Measurements from ENCODE around the gene KANK4. TPM values are rescaled to one million over a fixed set of nuclear protein-coding genes. Genes with fewer than 3 reads are reported as not detected.

The KANK4 gene
- total RNA-seq, 2 donors from 2014 or later = 0.46 to 0.70 TPM

DNA sequence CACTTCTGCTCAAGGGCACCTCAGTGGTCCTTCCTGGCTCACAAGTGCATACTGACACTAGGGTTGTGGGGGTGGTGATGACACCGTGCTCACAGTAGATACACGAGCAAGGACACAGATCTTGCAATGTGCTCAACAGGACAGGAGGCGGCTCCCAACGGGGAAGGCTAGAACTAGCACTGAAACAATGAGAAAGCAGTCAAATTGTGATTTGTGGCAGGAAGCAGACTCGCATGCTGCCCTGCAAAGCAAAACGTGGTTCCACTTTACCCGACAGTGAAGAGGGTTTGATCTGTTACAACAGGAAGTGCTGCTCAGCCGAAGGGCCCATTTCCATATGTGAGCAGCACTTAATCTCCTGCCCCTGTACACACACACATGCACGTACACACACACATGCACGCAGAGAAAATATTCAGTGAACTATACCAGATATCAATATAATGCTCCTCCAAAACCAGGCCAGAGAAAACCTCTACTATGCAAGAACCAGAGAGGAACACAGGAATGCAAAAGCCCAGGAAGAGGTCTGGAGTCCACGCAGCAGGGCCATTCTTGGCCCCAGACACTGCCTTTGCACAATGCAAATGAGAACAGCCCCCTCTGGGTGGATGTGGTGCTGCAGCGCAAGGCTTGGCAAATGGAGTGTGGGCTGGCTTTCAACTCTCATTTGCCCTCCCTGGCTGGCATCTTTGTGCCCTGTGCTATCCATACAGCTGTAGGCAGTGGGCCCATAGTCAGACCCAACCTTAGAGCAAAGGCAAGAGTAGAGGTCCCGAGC is 47.1 kb downstream of the KANK4 start:
- H3K4me1 Mint-ChIP-seq = peaks cover 15% of the 10 kb centered on the region
- 83 to 85% methylated on average over 11 to 13 of the region's 13 CpGs for WGBS, 2 experiments (ENCODE audit: insufficient coverage in 1 of 2, insufficient read length in 1 of 2)
- no peak overlapping the region for H3K27ac ChIP-seq (ENCODE audit: low read depth, low read length)

DNA sequence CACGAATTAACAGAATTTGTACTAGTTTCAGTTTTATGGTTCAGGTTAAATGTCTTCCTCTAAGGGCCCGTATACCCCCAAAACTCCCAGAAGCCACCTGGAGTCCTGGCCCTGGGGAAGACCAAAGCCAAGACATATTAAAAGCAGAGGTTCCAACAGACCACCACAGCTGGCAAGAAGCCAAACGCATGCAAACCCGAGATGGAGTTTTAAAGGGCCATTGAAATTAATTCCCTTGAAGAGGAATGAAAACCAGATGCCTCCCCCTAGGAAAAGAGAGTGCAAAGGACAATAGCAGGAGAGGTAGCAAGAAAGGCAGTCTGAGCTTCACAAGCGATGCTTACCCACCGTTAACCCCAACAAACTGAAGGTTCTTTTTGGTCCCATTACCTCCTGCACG is 48.1 kb downstream of the KANK4 start:
- Histone ChIP-seq H3K4me1 (ENCODE audit: control insufficient read depth, insufficient read depth, low read length) (peaks cover 6% of the 10 kb centered on the region), H3K9me3 (ENCODE audit: control insufficient read depth, low read length) (no peaks in the 10 kb centered on the region), H3K36me3 (ENCODE audit: control insufficient read depth, insufficient read depth, low read length) (no peaks in the 10 kb centered on the region), H3K27ac (ENCODE audit: low read depth, low read length) (no peak overlapping the region), H3K4me3 (ENCODE audit: low read length) (no peak overlapping the region), H3K27me3 (ENCODE audit: control insufficient read depth, insufficient read depth, low read length, poor library complexity, severe bottlenecking) (no peaks in the 10 kb centered on the region), H3K9ac (ENCODE audit: extremely low read depth, low read length, poor library complexity, severe bottlenecking) (no peak overlapping the region)
- Mint-ChIP-seq H3K4me3 (no peak overlapping the region), H3K4me1 (peaks cover 15% of the 10 kb centered on the region), H3K27me3 (ENCODE audit: insufficient read depth) (no peaks in the 10 kb centered on the region), H3K27ac (no peak overlapping the region), H3K36me3 (ENCODE audit: low read depth) (no peaks in the 10 kb centered on the region), H3K9me3 (no peaks in the 10 kb centered on the region)
- WGBS, 2 experiments (ENCODE audit: insufficient coverage in 1 of 2, insufficient read length in 1 of 2) = 86 to 91% methylated on average over 7 of the region's 7 CpGs
- TF ChIP-seq, protein P1, sequence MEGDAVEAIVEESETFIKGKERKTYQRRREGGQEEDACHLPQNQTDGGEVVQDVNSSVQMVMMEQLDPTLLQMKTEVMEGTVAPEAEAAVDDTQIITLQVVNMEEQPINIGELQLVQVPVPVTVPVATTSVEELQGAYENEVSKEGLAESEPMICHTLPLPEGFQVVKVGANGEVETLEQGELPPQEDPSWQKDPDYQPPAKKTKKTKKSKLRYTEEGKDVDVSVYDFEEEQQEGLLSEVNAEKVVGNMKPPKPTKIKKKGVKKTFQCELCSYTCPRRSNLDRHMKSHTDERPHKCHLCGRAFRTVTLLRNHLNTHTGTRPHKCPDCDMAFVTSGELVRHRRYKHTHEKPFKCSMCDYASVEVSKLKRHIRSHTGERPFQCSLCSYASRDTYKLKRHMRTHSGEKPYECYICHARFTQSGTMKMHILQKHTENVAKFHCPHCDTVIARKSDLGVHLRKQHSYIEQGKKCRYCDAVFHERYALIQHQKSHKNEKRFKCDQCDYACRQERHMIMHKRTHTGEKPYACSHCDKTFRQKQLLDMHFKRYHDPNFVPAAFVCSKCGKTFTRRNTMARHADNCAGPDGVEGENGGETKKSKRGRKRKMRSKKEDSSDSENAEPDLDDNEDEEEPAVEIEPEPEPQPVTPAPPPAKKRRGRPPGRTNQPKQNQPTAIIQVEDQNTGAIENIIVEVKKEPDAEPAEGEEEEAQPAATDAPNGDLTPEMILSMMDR (conservative IDR thresholded peaks at IDR 0.05) = no peak
- DNase-seq = no peak

More for the DNA sequence above, 47.1 kb downstream of the KANK4 start:
- Histone ChIP-seq H3K9me3 (ENCODE audit: control insufficient read depth, low read length) (no peaks in the 10 kb centered on the region), H3K4me1 (ENCODE audit: control insufficient read depth, insufficient read depth, low read length) (peaks cover 6% of the 10 kb centered on the region), H3K9ac (ENCODE audit: extremely low read depth, low read length, poor library complexity, severe bottlenecking) (no peak overlapping the region), H3K27me3 (ENCODE audit: control insufficient read depth, insufficient read depth, low read length, poor library complexity, severe bottlenecking) (no peaks in the 10 kb centered on the region), H3K36me3 (ENCODE audit: control insufficient read depth, insufficient read depth, low read length) (no peaks in the 10 kb centered on the region), H3K4me3 (ENCODE audit: low read length) (no peak overlapping the region)
- TF ChIP-seq, protein P1 (conservative IDR thresholded peaks at IDR 0.05) = peak; percentile 61
- DNase-seq = no peak
- Mint-ChIP-seq H3K27ac (peak overlapping the region; percentile 44), H3K27me3 (ENCODE audit: insufficient read depth) (no peaks in the 10 kb centered on the region), H3K9me3 (no peaks in the 10 kb centered on the region), H3K4me3 (no peak overlapping the region), H3K36me3 (ENCODE audit: low read depth) (no peaks in the 10 kb centered on the region)

DNA sequence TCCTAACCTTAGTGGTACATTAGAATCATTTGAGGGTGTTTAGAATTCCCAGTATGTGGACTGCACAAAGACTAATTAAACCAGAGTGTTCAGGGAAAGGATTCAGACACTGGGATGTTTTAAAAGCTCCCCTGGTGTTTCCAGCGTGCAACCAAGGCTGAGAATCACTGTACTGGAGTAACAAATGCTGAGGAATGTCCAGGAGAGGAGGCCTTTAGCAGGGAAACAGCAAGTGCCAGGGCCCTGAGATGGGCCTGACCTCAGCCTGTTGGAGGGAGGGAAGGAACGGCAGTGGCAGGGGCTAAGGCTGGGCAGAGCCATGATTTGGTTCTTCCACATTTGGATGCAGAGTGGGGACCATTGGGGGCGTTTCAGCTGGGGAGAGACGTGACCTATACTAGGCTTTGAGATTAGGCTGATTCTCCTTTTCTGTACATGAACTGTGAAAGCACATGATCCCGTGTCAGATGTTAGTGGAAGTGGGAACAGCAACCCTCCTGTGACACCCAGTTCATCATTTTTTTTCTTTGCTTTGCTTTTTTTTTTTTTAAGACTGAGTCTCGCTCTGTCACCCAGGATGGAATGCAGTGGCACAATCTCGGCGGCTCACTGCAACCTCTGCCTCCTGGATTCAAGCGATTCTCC is 49.3 kb downstream of the KANK4 start:
- H3K27me3 ChIP-seq (ENCODE audit: control insufficient read depth, insufficient read depth, low read length, poor library complexity, severe bottlenecking) = no peaks in the 10 kb centered on the region
- no peak overlapping the region for H3K9ac ChIP-seq (ENCODE audit: extremely low read depth, low read length, poor library complexity, severe bottlenecking)
- 74 to 92% methylated on average over 4 to 9 of the region's 9 CpGs for WGBS, 2 experiments (ENCODE audit: insufficient coverage in 1 of 2, insufficient read length in 1 of 2)
- DNase-seq = no peak
- Mint-ChIP-seq H3K27me3 (ENCODE audit: insufficient read depth) (no peaks in the 10 kb centered on the region), H3K27ac (no peak overlapping the region), H3K9me3 (no peaks in the 10 kb centered on the region), H3K4me1 (peaks cover 15% of the 10 kb centered on the region), H3K36me3 (ENCODE audit: low read depth) (no peaks in the 10 kb centered on the region), H3K4me3 (no peak overlapping the region)
- no peaks in the 10 kb centered on the region for H3K9me3 ChIP-seq (ENCODE audit: control insufficient read depth, low read length)
- peaks cover 6% of the 10 kb centered on the region for H3K4me1 ChIP-seq (ENCODE audit: control insufficient read depth, insufficient read depth, low read length)
- H3K4me3 ChIP-seq (ENCODE audit: low read length) = no peak overlapping the region
- TF ChIP-seq, protein P1 (conservative IDR thresholded peaks at IDR 0.05) = no peak
- no peak overlapping the region for H3K27ac ChIP-seq (ENCODE audit: low read depth, low read length)
- no peaks in the 10 kb centered on the region for H3K36me3 ChIP-seq (ENCODE audit: control insufficient read depth, insufficient read depth, low read length)

Measured in endodermal cell (in vitro differentiated cells).